OCI-LY3 (cell line): ENCODE results near the gene ASIC3.

Source experiments
- CTCF ChIP-seq: fragments of 200-600, 300-600 bp; sonication (generic); IDR thresholded peaks from 2 replicates; pipeline ENCODE4 v1.5.1; 2014; ENCODE audit warnings: antibody characterized with exemption, low read length, low read depth
- EZH2phosphoT487 ChIP-seq: fragments of 200-600 bp; shearing (Covaris generic); IDR thresholded peaks from 2 replicates; pipeline ENCODE4 v1.6.1; 2018; ENCODE audit warnings: antibody characterized with exemption, mixed run types, low read depth

GRCh38 chr7:151057506-151057988, 9.2 kb downstream of the ASIC3 start, which contains the start of gene CDK5:
- TF ChIP-seq CTCF (no peak), EZH2phosphoT487 (no peak)
